ENCODE results near the gene DNAJC13. TPM values are rescaled to one million over a fixed set of nuclear protein-coding genes. Genes with fewer than 3 reads are reported as not detected.

Gene DNAJC13
- total and polyA plus RNA-seq, 9 donors, result 10.3 to 39.9 (median 30.1) TPM

DNA sequence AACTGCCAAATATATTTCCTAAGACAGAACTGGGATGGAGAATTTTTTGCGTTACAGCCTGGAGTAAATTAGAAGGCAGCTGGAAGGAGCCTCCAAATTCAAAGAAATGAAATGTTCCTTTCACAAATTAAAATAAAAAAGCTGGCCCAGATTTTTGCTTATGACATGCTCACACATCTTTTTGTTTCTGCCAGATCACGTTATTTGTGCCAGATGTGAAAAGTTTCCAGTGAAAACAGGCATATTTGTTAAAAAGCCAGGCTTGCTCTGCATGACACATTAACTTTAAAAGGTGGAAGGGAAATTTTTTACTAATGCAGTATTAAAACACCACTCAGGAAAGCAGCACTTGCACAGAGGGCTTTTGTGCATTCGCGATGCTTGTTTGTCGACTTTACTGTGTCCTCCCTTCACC, 156.5 kb downstream of the DNAJC13 start:
- WGBS, 3 donors, result 12 to 15% (median 12%) methylated on average over 5 of the region's 5 CpGs
- H3K36me3 ChIP-seq, result no peaks in the 10 kb centered on the region
- intact Hi-C loops (cut with DNase I), result no loop called here
- peaks cover 3% of the 10 kb centered on the region for H3K4me1 ChIP-seq (ENCODE audit: insufficient read depth)
- peak overlapping the region in 1 of 2 donors; percentile 20 for H3K27ac ChIP-seq
- TF ChIP-seq, protein P1, sequence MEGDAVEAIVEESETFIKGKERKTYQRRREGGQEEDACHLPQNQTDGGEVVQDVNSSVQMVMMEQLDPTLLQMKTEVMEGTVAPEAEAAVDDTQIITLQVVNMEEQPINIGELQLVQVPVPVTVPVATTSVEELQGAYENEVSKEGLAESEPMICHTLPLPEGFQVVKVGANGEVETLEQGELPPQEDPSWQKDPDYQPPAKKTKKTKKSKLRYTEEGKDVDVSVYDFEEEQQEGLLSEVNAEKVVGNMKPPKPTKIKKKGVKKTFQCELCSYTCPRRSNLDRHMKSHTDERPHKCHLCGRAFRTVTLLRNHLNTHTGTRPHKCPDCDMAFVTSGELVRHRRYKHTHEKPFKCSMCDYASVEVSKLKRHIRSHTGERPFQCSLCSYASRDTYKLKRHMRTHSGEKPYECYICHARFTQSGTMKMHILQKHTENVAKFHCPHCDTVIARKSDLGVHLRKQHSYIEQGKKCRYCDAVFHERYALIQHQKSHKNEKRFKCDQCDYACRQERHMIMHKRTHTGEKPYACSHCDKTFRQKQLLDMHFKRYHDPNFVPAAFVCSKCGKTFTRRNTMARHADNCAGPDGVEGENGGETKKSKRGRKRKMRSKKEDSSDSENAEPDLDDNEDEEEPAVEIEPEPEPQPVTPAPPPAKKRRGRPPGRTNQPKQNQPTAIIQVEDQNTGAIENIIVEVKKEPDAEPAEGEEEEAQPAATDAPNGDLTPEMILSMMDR (IDR thresholded peaks at IDR 0.05), result no peak
- TF ChIP-seq EP300 (IDR thresholded peaks at IDR 0.05) (no peak), POLR2A (IDR thresholded peaks at IDR 0.05) (no peak)
- H3K27me3 ChIP-seq, result no peaks in the 10 kb centered on the region
- no peak overlapping the region for H3K4me3 ChIP-seq
- DNase-seq, result no peak
- no peaks in the 10 kb centered on the region for H3K9me3 ChIP-seq

DNA sequence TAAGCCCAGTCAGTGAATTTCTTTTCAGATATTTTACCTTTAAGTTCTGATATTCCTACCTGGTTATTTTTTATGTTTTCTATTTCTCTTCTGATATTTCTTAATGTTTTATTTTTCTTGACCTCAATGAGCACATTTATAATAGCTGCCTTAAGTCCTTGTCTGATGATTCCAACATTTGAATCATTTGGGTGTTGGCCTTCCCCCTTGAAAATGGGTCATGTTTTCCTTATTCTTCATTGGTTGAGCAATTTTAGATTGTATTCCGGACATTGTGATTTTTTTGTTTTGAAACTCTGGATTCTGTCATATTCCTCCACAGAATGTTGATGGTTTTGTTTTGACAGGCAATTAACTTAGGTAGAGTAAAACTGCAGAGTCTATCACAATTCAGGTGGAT, 170.1 kb downstream of the DNAJC13 start:
- H3K9me3 ChIP-seq, result no peaks in the 10 kb centered on the region
- WGBS, 3 donors, result 85 to 91% (median 91%) methylated on average over 1 of the region's 1 CpG

More for the DNA sequence above, 170.1 kb downstream of the DNAJC13 start:
- no peak for DNase-seq
- Histone ChIP-seq H3K27me3 (no peaks in the 10 kb centered on the region), H3K27ac (no peak overlapping the region), H3K36me3 (no peaks in the 10 kb centered on the region), H3K4me3 (no peak overlapping the region), H3K4me1 (ENCODE audit: insufficient read depth) (no peaks in the 10 kb centered on the region)
- intact Hi-C loops (cut with DNase I), result no loop called here
- TF ChIP-seq POLR2A (IDR thresholded peaks at IDR 0.05), result no peak
- TF ChIP-seq, protein P1 (IDR thresholded peaks at IDR 0.05), result no peak
- TF ChIP-seq EP300 (IDR thresholded peaks at IDR 0.05), result no peak

Other genes starting within 250 kb of the DNAJC13 start
- gene ACP3, start 100.1 kb upstream of the DNAJC13 start, total RNA-seq, result 10 to 100 TPM in 1 of 7 donors, 1 to 10 TPM in 5, under 1 TPM in 1; 0.33 to 11.3 (median 2.5) TPM
- gene ACP3, start 100.1 kb upstream of the DNAJC13 start, polyA plus RNA-seq, result 1 to 10 TPM; 1.1 to 8.5 TPM
- gene ACKR4, start 179.8 kb downstream of the DNAJC13 start, total RNA-seq, result 1 to 10 TPM in 2 of 7 donors, under 1 TPM in 5; 0.17 to 1.1 (median 0.28) TPM
- gene ACKR4, start 179.8 kb downstream of the DNAJC13 start, polyA plus RNA-seq, result 1 to 10 TPM in 1 of 2 donors, under 1 TPM in 1; 0.30 to 5.4 TPM
- gene ACAD11, start 242.3 kb downstream of the DNAJC13 start, total RNA-seq, result 10 to 100 TPM; 18.7 to 48.8 (median 25.8) TPM
- gene ACAD11, start 242.3 kb downstream of the DNAJC13 start, polyA plus RNA-seq, result 10 to 100 TPM; 19.4 to 28.0 TPM
- 10 to 100 TPM; 26.5 to 40.6 (median 31.7) TPM for gene UBA5, start 242.8 kb downstream of the DNAJC13 start, total RNA-seq
- gene UBA5, start 242.8 kb downstream of the DNAJC13 start, polyA plus RNA-seq, result 10 to 100 TPM; 15.6 to 27.6 TPM